WI38 (cell line): ENCODE results near the gene TPP1.
A peak's percentile ranks its signal among the peaks of the same experiment; 100 is the strongest.

Source experiments
- H3K4me3 ChIP-seq: 2 replicates; pipeline ENCODE4 v1.5.1; 2011; ENCODE audit warnings: low read depth, mild to moderate bottlenecking, control low read depth, low read length
- CTCF ChIP-seq: IDR thresholded peaks from 2 replicates; pipeline ENCODE4 v1.5.1; 2012; ENCODE audit warnings: low read depth, mild to moderate bottlenecking, control low read depth, low read length

The TPP1 gene

GRCh38 chr11:6609502-6610015 is 9.7 kb downstream of the TPP1 start:
- TF ChIP-seq CTCF: no peak
- no peak overlapping the region for H3K4me3 ChIP-seq

GRCh38 chr11:6608726-6609501 is 10.3 kb downstream of the TPP1 start:
- TF ChIP-seq CTCF: no peak

GRCh38 chr11:6608011-6608410 is 11.2 kb downstream of the TPP1 start:
- no peak for TF ChIP-seq CTCF
- no peak overlapping the region for H3K4me3 ChIP-seq

More at GRCh38 chr11:6608726-6609501, 10.3 kb downstream of the TPP1 start:
- no peak overlapping the region for H3K4me3 ChIP-seq

- peak overlapping the region; percentile 18 for H3K4me3 ChIP-seq
- TF ChIP-seq CTCF: no peak
These were observed 11.9 kb downstream of the TPP1 start for GRCh38 chr11:6607190-6607795.

GRCh38 chr11:6606471-6607189 is 12.6 kb downstream of the TPP1 start:
- H3K4me3 ChIP-seq: peak overlapping the region; percentile 96

GRCh38 chr11:6604790-6605189 is 14.4 kb downstream of the TPP1 start:
- peak overlapping the region; percentile 96 for H3K4me3 ChIP-seq
- TF ChIP-seq CTCF: no peak

More at GRCh38 chr11:6606471-6607189, 12.6 kb downstream of the TPP1 start:
- no peak for TF ChIP-seq CTCF
